ENCODE results near the gene SCAI. TPM values are rescaled to one million over a fixed set of nuclear protein-coding genes. Genes with fewer than 3 reads are reported as not detected.
A peak's percentile ranks its signal among the peaks of the same experiment; 100 is the strongest.

SCAI gene
- total and polyA plus RNA-seq, 2 experiments from 2014 or later = 13.3 to 35.0 TPM

- TF ChIP-seq ZNF462 (CRISPR knock-in tag; IDR thresholded peaks at IDR 0.05) = no peak
- TF ChIP-seq EZH2phosphoT487 (IDR thresholded peaks at IDR 0.05; ENCODE audit: unreplicated experiment) = no peak
- no peak for TF ChIP-seq STAT1 (IDR thresholded peaks at IDR 0.05; ENCODE audit: unreplicated experiment)
- TF ChIP-seq EZH2 (IDR thresholded peaks at IDR 0.05; ENCODE audit: low read depth, unreplicated experiment) = no peak
- no peak for TF ChIP-seq CREB1 (CRISPR knock-in tag; IDR thresholded peaks at IDR 0.05; ENCODE audit: low read depth)
These were observed 4.1 kb upstream of the SCAI start (continued) for GRCh38 chr9:125147401-125147951.

GRCh38 chr9:125146247-125146646 lies 2.9 kb upstream of the SCAI start:
- Mint-ChIP-seq H3K36me3 (ENCODE audit: low read depth) (peaks cover 20% of the 10 kb centered on the region), H3K27ac (no peak overlapping the region), H3K4me3 (no peak overlapping the region), H3K4me1 (peaks cover 13% of the 10 kb centered on the region), H3K9me3 (no peaks in the 10 kb centered on the region), H3K27me3 (ENCODE audit: insufficient read depth, low read depth, poor library complexity) (peaks cover 12% of the 10 kb centered on the region)
- Histone ChIP-seq H4K20me1 (replicated peaks; ENCODE audit: insufficient read depth) (no peaks in the 10 kb centered on the region), H2AFZ (no peak overlapping the region), H3K27me3 (ENCODE audit: insufficient read depth) (no peaks in the 10 kb centered on the region), H3K27ac (ENCODE audit: low read depth) (peak overlapping the region; percentile 2; the same call in 1 of the 2 replicates), H3K36me3 (ENCODE audit: insufficient read depth) (peaks cover 4% of the 10 kb centered on the region; the same call in 1 of the 2 replicates), H3K4me2 (no peak overlapping the region), H3F3A (replicated peaks; ENCODE audit: low read depth) (no peaks in the 10 kb centered on the region), H3K4me3 (no peak overlapping the region), H3K9me2 (ENCODE audit: insufficient read depth) (no peaks in the 10 kb centered on the region), H3K79me2 (replicated peaks; ENCODE audit: insufficient read depth) (peaks cover 13% of the 10 kb centered on the region), H3K4me1 (ENCODE audit: insufficient read depth) (peaks cover 12% of the 10 kb centered on the region; the same call in 1 of the 2 replicates)
- ATAC-seq (no peak), DNase-seq (ENCODE audit: low spot score) (no peak)
- TF ChIP-seq STAT1 (IDR thresholded peaks at IDR 0.05; ENCODE audit: unreplicated experiment) = no peak
- TF ChIP-seq POLR2AphosphoS5 (IDR thresholded peaks at IDR 0.05; ENCODE audit: low read depth) = no peak
- TF ChIP-seq JUNB (IDR thresholded peaks at IDR 0.05; ENCODE audit: unreplicated experiment) = no peak
- TF ChIP-seq CREB1 (CRISPR knock-in tag; IDR thresholded peaks at IDR 0.05; ENCODE audit: low read depth) = no peak
- no peak for TF ChIP-seq EZH2 (IDR thresholded peaks at IDR 0.05; ENCODE audit: low read depth, unreplicated experiment)
- TF ChIP-seq ZNF114 (CRISPR knock-in tag; IDR thresholded peaks at IDR 0.05) = no peak
- TF ChIP-seq NANOG (IDR thresholded peaks at IDR 0.05; ENCODE audit: borderline replicate concordance) = no peak
- TF ChIP-seq REST (IDR thresholded peaks at IDR 0.05; ENCODE audit: unreplicated experiment) = no peak
